NB4 (cell line): ENCODE data around the gene POTEF.
"Not testable (repeated sequence)": the region's sequence is repeated elsewhere in the genome, so short reads cannot be mapped to it uniquely, and the experiment has no call there.

Source experiments
- CTCF ChIP-seq: IDR thresholded peaks from one replicate; pipeline ENCODE4 v1.5.1; 2012; ENCODE audit warnings: low read depth, low read length
- MAX ChIP-seq: IDR thresholded peaks from 2 replicates; pipeline ENCODE4 v1.6.1; 2011; ENCODE audit warnings: low read depth, low read length
- MYC ChIP-seq: IDR thresholded peaks from 2 replicates; pipeline ENCODE4 v1.6.1; 2011; ENCODE audit warnings: low read depth, low read length
- POLR2A ChIP-seq: IDR thresholded peaks from 2 replicates; pipeline ENCODE4 v1.6.1; 2011; ENCODE audit warnings: mild to moderate bottlenecking; ENCODE audit not compliant: insufficient read length; ENCODE audit errors: extremely low read depth

DNA sequence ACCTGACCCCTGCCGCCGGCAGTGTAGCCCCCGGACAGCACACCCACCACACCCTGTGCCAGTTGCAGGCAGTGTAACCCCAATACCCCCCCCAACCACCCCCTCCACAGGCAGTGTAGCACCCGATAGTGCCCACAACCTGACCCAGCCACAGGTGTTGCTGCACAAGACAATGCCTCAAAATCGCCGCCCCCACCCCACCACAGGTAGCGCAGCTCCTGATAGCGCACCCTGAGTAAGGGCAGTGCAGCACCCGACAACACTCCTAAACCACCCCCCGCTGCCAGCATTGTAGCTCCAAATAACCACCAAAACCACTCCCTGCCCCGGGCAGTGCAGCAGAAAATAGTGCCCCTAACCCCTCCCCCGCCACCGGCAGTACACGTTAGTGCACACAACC is 558 bp downstream of the POTEF start:
- not testable (repeated sequence) for TF ChIP-seq POLR2A, CTCF, MAX, MYC
